Osteocyte (in vitro differentiated cells): Measurements from ENCODE around the gene TMEM61. TPM values are rescaled to one million over a fixed set of nuclear protein-coding genes. Genes with fewer than 3 reads are reported as not detected.

Experiments
- DNase-seq: peaks from one replicate; pipeline ENCODE4 v3.0.0; 2021; ENCODE audit warnings: mixed read lengths; ENCODE audit not compliant: unreplicated experiment; ENCODE audit errors: extremely low spot score
- H3K27ac Mint-ChIP-seq: one replicate; pipeline ENCODE4 v1.8.0; 2021; ENCODE audit warnings: mild to moderate bottlenecking, mixed read lengths; ENCODE audit not compliant: unreplicated experiment
- H3K27me3 Mint-ChIP-seq: one replicate; pipeline ENCODE4 v1.8.0; 2021; ENCODE audit warnings: mixed read lengths; ENCODE audit not compliant: unreplicated experiment
- H3K36me3 Mint-ChIP-seq: one replicate; pipeline ENCODE4 v1.8.0; 2021; ENCODE audit warnings: mixed read lengths; ENCODE audit not compliant: unreplicated experiment
- H3K4me1 Mint-ChIP-seq: one replicate; pipeline ENCODE4 v1.8.0; 2021; ENCODE audit warnings: mixed read lengths; ENCODE audit not compliant: unreplicated experiment
- H3K4me3 Mint-ChIP-seq: one replicate; pipeline ENCODE4 v1.8.0; 2021; ENCODE audit warnings: mild to moderate bottlenecking, moderate library complexity, mixed read lengths; ENCODE audit not compliant: unreplicated experiment
- H3K9me3 Mint-ChIP-seq: one replicate; pipeline ENCODE4 v1.8.0; 2021; ENCODE audit warnings: mixed read lengths; ENCODE audit not compliant: unreplicated experiment
- CTCF ChIP-seq: fragments of 200-600 bp; sonication (generic); IDR thresholded peaks from 2 replicates; pipeline ENCODE4 v1.5.0; 2021; ENCODE audit warnings: antibody characterized with exemption, mild to moderate bottlenecking, moderate library complexity
- total RNA-seq: library from RNA; stranded (reverse); gene quantifications from 2 replicates; pipeline ENCODE4 v1.2.1, GENCODE V29; 2021

The TMEM61 gene
- total RNA-seq, 1 donor from 2014 or later = not detected

- no peaks in the 10 kb centered on the region for H3K36me3 Mint-ChIP-seq
- no peaks in the 10 kb centered on the region for H3K27me3 Mint-ChIP-seq
- TF ChIP-seq CTCF = no peak
- no peak for DNase-seq
- H3K9me3 Mint-ChIP-seq = no peaks in the 10 kb centered on the region
- no peak overlapping the region for H3K27ac Mint-ChIP-seq
- H3K4me3 Mint-ChIP-seq = no peak overlapping the region
- peaks cover 7% of the 10 kb centered on the region for H3K4me1 Mint-ChIP-seq
These were observed 27.2 kb downstream of the TMEM61 start for GRCh38 chr1:55007625-55008024.

DNA sequence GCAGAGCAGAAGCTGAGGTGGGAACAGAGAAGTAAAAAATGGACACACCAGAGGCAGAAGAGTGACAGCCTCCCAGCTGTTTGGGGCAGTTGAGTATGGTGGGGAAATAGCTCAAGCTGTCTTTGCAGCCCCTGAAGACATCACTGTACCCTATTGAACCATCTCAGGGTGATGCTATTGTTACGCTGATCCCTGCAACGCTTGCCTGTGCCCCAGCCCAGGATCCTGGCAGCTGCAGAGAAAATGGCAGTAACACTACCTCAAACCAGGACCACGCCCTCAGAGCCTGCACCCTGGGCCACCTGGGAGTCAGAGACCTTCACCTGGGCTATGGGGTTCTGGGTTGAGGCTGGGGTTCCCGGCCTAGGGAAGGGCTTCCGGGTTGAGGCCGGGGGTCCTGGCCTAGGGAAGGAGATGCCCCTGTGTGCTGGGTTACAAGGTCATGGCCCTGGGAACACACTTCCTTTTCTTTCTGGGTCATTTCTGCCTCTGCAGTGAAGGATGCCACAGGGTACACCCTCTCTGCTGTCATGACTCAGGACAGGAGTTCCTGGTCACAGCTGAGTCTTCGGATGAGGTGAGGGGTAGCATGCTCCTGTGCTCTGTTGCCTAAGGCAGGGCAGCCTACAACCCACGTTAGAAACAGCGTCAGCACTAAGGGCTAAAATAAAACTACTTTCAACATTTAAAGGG is 29.9 kb downstream of the TMEM61 start:
- TF ChIP-seq CTCF = no peak
- Mint-ChIP-seq H3K4me3 (no peak overlapping the region), H3K27me3 (no peaks in the 10 kb centered on the region), H3K4me1 (peaks cover 15% of the 10 kb centered on the region), H3K9me3 (no peaks in the 10 kb centered on the region), H3K36me3 (no peaks in the 10 kb centered on the region), H3K27ac (no peak overlapping the region)
- DNase-seq = no peak

DNA sequence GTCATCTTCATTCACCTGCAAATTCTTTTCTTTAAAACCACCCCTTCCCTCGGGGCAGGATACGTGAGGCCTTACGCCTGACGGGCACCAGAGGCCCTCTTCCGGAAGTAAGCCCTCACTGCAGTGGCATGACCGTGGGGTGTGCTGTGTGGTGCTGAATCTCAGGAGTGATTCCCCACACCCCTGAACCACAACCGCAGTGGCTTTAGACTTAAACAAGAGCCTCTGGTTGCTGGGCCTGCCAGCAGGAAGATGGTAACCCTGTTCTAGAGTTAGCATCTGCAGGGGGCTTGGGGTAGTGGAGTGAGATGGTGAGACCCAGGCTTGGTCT is 30.4 kb downstream of the TMEM61 start:
- Mint-ChIP-seq H3K4me1 (peaks cover 20% of the 10 kb centered on the region), H3K36me3 (no peaks in the 10 kb centered on the region), H3K27ac (no peak overlapping the region), H3K27me3 (no peaks in the 10 kb centered on the region), H3K4me3 (no peak overlapping the region), H3K9me3 (no peaks in the 10 kb centered on the region)
- DNase-seq = no peak
- TF ChIP-seq CTCF = no peak

- no peak overlapping the region for H3K4me3 Mint-ChIP-seq
- H3K9me3 Mint-ChIP-seq = no peaks in the 10 kb centered on the region
- no peaks in the 10 kb centered on the region for H3K36me3 Mint-ChIP-seq
- no peak for TF ChIP-seq CTCF
- no peak overlapping the region for H3K27ac Mint-ChIP-seq
- peaks cover 24% of the 10 kb centered on the region for H3K4me1 Mint-ChIP-seq
- H3K27me3 Mint-ChIP-seq = no peaks in the 10 kb centered on the region
- no peak for DNase-seq
These were observed 32.2 kb downstream of the TMEM61 start for GRCh38 chr1:55012661-55013060.

GRCh38 chr1:55015123-55015522 is 34.7 kb downstream of the TMEM61 start:
- H3K9me3 Mint-ChIP-seq = no peaks in the 10 kb centered on the region
- DNase-seq = no peak
- H3K4me3 Mint-ChIP-seq = no peak overlapping the region
- H3K27me3 Mint-ChIP-seq = no peaks in the 10 kb centered on the region
- no peak overlapping the region for H3K27ac Mint-ChIP-seq
- peaks cover 22% of the 10 kb centered on the region for H3K4me1 Mint-ChIP-seq
- no peak for TF ChIP-seq CTCF
- no peaks in the 10 kb centered on the region for H3K36me3 Mint-ChIP-seq
